Measurements from ENCODE around the gene RYR2.

RYR2 gene

GRCh38 chr1:237041795-237042525 is at the start of gene RYR2:
TSS of gene RYR2 (plus strand) at chr1:237042184. CDS start at chr1:237042522, 338 bp downstream.
- TF ChIP-seq CTCF (IDR thresholded peaks at IDR 0.05; ENCODE audit: low read depth, low read length) (no peak), EZH2phosphoT487 (IDR thresholded peaks at IDR 0.05; ENCODE audit: low read depth) (no peak)
- Histone ChIP-seq H3K4me1 (ENCODE audit: low read length) (no peaks in the 10 kb centered on the region), H3K27me3 (ENCODE audit: low read depth, low read length) (peaks cover 10% of the 10 kb centered on the region; the same call in 1 of the 2 replicates), H3K9me3 (ENCODE audit: insufficient read depth, low read length) (no peaks in the 10 kb centered on the region), H3K4me3 (ENCODE audit: low read length) (no peak within 1 kb of the TSS), H3K4me2 (ENCODE audit: low read length) (no peak within 1 kb of the TSS), H3K9ac (ENCODE audit: low read length) (no peak within 1 kb of the TSS), H3K79me2 (ENCODE audit: low read length) (no peaks in the 10 kb centered on the region), H3K27ac (ENCODE audit: low read length) (no peak within 1 kb of the TSS), H3K36me3 (replicated peaks; ENCODE audit: low read depth, low read length) (no peaks in the 10 kb centered on the region), H4K20me1 (ENCODE audit: insufficient read depth, low read length) (no peaks in the 10 kb centered on the region), H2AFZ (ENCODE audit: low read depth, low read length) (no peak within 1 kb of the TSS)

DNA sequence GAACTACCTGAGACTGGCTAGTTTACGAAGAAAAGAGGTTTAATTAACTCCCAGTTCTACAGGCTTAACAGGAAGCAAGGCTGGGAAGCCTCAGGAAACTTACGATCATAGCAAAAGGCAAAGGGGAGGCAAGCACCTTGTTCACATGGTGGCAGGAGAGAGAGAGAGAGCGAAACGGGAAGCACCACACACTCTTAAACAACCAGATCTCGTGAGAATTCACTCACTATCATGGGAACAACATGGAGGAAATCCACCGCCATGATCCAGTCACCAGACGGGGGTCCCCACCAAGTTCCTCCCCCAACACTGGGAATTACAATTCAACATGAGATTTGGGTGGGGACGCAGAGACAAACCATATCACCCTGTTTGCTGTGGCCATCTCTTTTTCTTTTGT is 49.5 kb upstream of the RYR2 start:
- no peaks in the 10 kb centered on the region for H3K9me3 ChIP-seq (ENCODE audit: insufficient read depth, low read length)
- no peak overlapping the region for H2AFZ ChIP-seq (ENCODE audit: low read depth, low read length)
- H3K9ac ChIP-seq (ENCODE audit: low read length) = no peak overlapping the region
- H3K4me3 ChIP-seq (ENCODE audit: low read length) = no peak overlapping the region
- H3K79me2 ChIP-seq (ENCODE audit: low read length) = no peaks in the 10 kb centered on the region
- no peak overlapping the region for H3K27ac ChIP-seq (ENCODE audit: low read length)
- H3K4me1 ChIP-seq (ENCODE audit: low read length) = peaks cover 6% of the 10 kb centered on the region
- H3K4me2 ChIP-seq (ENCODE audit: low read length) = no peak overlapping the region
- no peaks in the 10 kb centered on the region for H4K20me1 ChIP-seq (ENCODE audit: insufficient read depth, low read length)
- TF ChIP-seq CTCF (IDR thresholded peaks at IDR 0.05; ENCODE audit: low read depth, low read length) (no peak), EZH2phosphoT487 (IDR thresholded peaks at IDR 0.05; ENCODE audit: low read depth) (no peak)
- H3K36me3 ChIP-seq (replicated peaks; ENCODE audit: low read depth, low read length) = no peaks in the 10 kb centered on the region
- H3K27me3 ChIP-seq (ENCODE audit: low read depth, low read length) = peaks cover 2% of the 10 kb centered on the region

- Histone ChIP-seq H3K4me1 (ENCODE audit: low read length) (peaks cover 6% of the 10 kb centered on the region), H3K27me3 (ENCODE audit: low read depth, low read length) (peaks cover 12% of the 10 kb centered on the region), H3K36me3 (replicated peaks; ENCODE audit: low read depth, low read length) (no peaks in the 10 kb centered on the region)
Observed at GRCh38 chr1:236994450-236994849, 47.5 kb upstream of the RYR2 start.

GRCh38 chr1:236997361-236997760 is 44.6 kb upstream of the RYR2 start:
- H3K79me2 ChIP-seq (ENCODE audit: low read length) = no peaks in the 10 kb centered on the region
- H3K4me2 ChIP-seq (ENCODE audit: low read length) = no peak overlapping the region
- H3K36me3 ChIP-seq (replicated peaks; ENCODE audit: low read depth, low read length) = no peaks in the 10 kb centered on the region
- no peaks in the 10 kb centered on the region for H4K20me1 ChIP-seq (ENCODE audit: insufficient read depth, low read length)
- no peak overlapping the region for H3K4me3 ChIP-seq (ENCODE audit: low read length)
- H3K27me3 ChIP-seq (ENCODE audit: low read depth, low read length) = peaks cover 12% of the 10 kb centered on the region
- H3K9me3 ChIP-seq (ENCODE audit: insufficient read depth, low read length) = no peaks in the 10 kb centered on the region
- H3K27ac ChIP-seq (ENCODE audit: low read length) = no peak overlapping the region
- no peak overlapping the region for H3K9ac ChIP-seq (ENCODE audit: low read length)
- H3K4me1 ChIP-seq (ENCODE audit: low read length) = no peaks in the 10 kb centered on the region
- no peak for TF ChIP-seq CTCF (IDR thresholded peaks at IDR 0.05; ENCODE audit: low read depth, low read length)
- TF ChIP-seq EZH2phosphoT487 (IDR thresholded peaks at IDR 0.05; ENCODE audit: low read depth) = no peak
- no peak overlapping the region for H2AFZ ChIP-seq (ENCODE audit: low read depth, low read length)

More at GRCh38 chr1:236994450-236994849, 47.5 kb upstream of the RYR2 start:
- TF ChIP-seq EZH2phosphoT487 (IDR thresholded peaks at IDR 0.05; ENCODE audit: low read depth) (no peak), CTCF (IDR thresholded peaks at IDR 0.05; ENCODE audit: low read depth, low read length) (no peak)
- Histone ChIP-seq H3K9me3 (ENCODE audit: insufficient read depth, low read length) (no peaks in the 10 kb centered on the region), H3K27ac (ENCODE audit: low read length) (no peak overlapping the region), H3K4me2 (ENCODE audit: low read length) (no peak overlapping the region), H3K79me2 (ENCODE audit: low read length) (no peaks in the 10 kb centered on the region), H2AFZ (ENCODE audit: low read depth, low read length) (no peak overlapping the region), H4K20me1 (ENCODE audit: insufficient read depth, low read length) (no peaks in the 10 kb centered on the region), H3K9ac (ENCODE audit: low read length) (no peak overlapping the region), H3K4me3 (ENCODE audit: low read length) (no peak overlapping the region)

Data from OCI-LY3 (cell line).